Mononuclear cell (primary cell): ENCODE results near the gene OR5D18. TPM values are rescaled to one million over a fixed set of nuclear protein-coding genes. Genes with fewer than 3 reads are reported as not detected.
"Not testable (repeated sequence)": the region's sequence is repeated elsewhere in the genome, so short reads cannot be mapped to it uniquely, and the experiment has no call there.

Experiments used
- H3K27me3 ChIP-seq: 2 replicates; pipeline ENCODE4 v1.6.0; 2011; ENCODE audit warnings: low read length, control low read depth; ENCODE audit not compliant: insufficient read depth
- H3K4me1 ChIP-seq: 2 replicates; pipeline ENCODE4 v1.5.1; 2011; ENCODE audit warnings: mild to moderate bottlenecking, low read length, control low read depth; ENCODE audit not compliant: insufficient read depth
- H3K4me3 ChIP-seq: 2 replicates; pipeline ENCODE4 v1.5.1; 2011; ENCODE audit warnings: mild to moderate bottlenecking, low read length, moderate library complexity
- H3K9me3 ChIP-seq: 2 replicates; pipeline ENCODE4 v1.5.1; 2011; ENCODE audit warnings: low read depth, mild to moderate bottlenecking, control low read depth, low read length
- total RNA-seq: library from RNA; depleted of rRNA; stranded (reverse); fragments of >200 nt; gene quantifications from one replicate; pipeline ENCODE4 v1.2.3, GENCODE V29; 2012

OR5D18 gene
- total RNA-seq = not detected

- H3K27me3 ChIP-seq = no peaks in the 10 kb centered on the region
- H3K9me3 ChIP-seq = no peaks in the 10 kb centered on the region
- H3K4me3 ChIP-seq = no peak within 1 kb of the TSS
- no peaks in the 10 kb centered on the region for H3K4me1 ChIP-seq
Observed at GRCh38 chr11:55819330-55819729, at the start of gene OR5D18. Gene OR5D18, plus strand, starts transcription at chr11:55819630. Its CDS starts 0 bp downstream, at chr11:55819630.

- Histone ChIP-seq H3K27me3 (no peaks in the 10 kb centered on the region), H3K9me3 (no peaks in the 10 kb centered on the region), H3K4me1 (no peaks in the 10 kb centered on the region), H3K4me3 (no peak within 1 kb of the TSS)
Observed at GRCh38 chr11:55773138-55773537, 46.3 kb upstream of the OR5D18 start, which contains the start of gene OR5D13. Gene OR5D13, plus strand, starts transcription at chr11:55773438. Its CDS starts 0 bp downstream, at chr11:55773438.

GRCh38 chr11:55791606-55792005 lies 27.8 kb upstream of the OR5D18 start:
- Histone ChIP-seq H3K4me3 (no peak overlapping the region), H3K9me3 (no peaks in the 10 kb centered on the region), H3K27me3 (no peaks in the 10 kb centered on the region), H3K4me1 (no peaks in the 10 kb centered on the region)

- Histone ChIP-seq H3K27me3 (no peaks in the 10 kb centered on the region), H3K9me3 (no peaks in the 10 kb centered on the region), H3K4me3 (no peak overlapping the region), H3K4me1 (no peaks in the 10 kb centered on the region)
Observed at GRCh38 chr11:55793321-55793720, 26.1 kb upstream of the OR5D18 start.

GRCh38 chr11:55795256-55795655 lies 24.2 kb upstream of the OR5D18 start, which contains the start of gene OR5D14:
Gene OR5D14, plus strand, starts transcription at chr11:55795556. Its CDS starts 0 bp downstream, at chr11:55795556.
- peaks cover 6% of the 10 kb centered on the region for H3K9me3 ChIP-seq
- no peak within 1 kb of the TSS for H3K4me3 ChIP-seq
- H3K27me3 ChIP-seq = no peaks in the 10 kb centered on the region
- H3K4me1 ChIP-seq = no peaks in the 10 kb centered on the region

- H3K4me1 ChIP-seq = no peaks in the 10 kb centered on the region
Observed at GRCh38 chr11:55806248-55806647, 13.2 kb upstream of the OR5D18 start.

GRCh38 chr11:55811067-55811466 lies 8.4 kb upstream of the OR5D18 start, which contains the start of gene OR5L1:
Gene OR5L1, plus strand, starts transcription at chr11:55811367. Its CDS starts 100 bp downstream, at chr11:55811467.
- no peaks in the 10 kb centered on the region for H3K9me3 ChIP-seq
- no peaks in the 10 kb centered on the region for H3K4me1 ChIP-seq
- H3K4me3 ChIP-seq = no peak within 1 kb of the TSS
- no peaks in the 10 kb centered on the region for H3K27me3 ChIP-seq

More at GRCh38 chr11:55806248-55806647, 13.2 kb upstream of the OR5D18 start:
- Histone ChIP-seq H3K4me3 (no peak overlapping the region), H3K9me3 (no peaks in the 10 kb centered on the region), H3K27me3 (no peaks in the 10 kb centered on the region)

GRCh38 chr11:55826919-55827318 lies 7.5 kb downstream of the OR5D18 start, which contains the start of gene OR5L2:
Gene OR5L2, plus strand, starts transcription at chr11:55827219. Its CDS starts 0 bp downstream, at chr11:55827219.
- Histone ChIP-seq H3K9me3 (no peaks in the 10 kb centered on the region), H3K27me3 (no peaks in the 10 kb centered on the region), H3K4me3 (no peak within 1 kb of the TSS), H3K4me1 (no peaks in the 10 kb centered on the region)

- Histone ChIP-seq H3K4me1 (no peaks in the 10 kb centered on the region), H3K27me3 (no peaks in the 10 kb centered on the region), H3K9me3 (no peaks in the 10 kb centered on the region), H3K4me3 (no peak within 1 kb of the TSS)
Observed at GRCh38 chr11:55838452-55838851, 19.0 kb downstream of the OR5D18 start, which contains the start of gene OR5D16. Gene OR5D16, plus strand, starts transcription at chr11:55838752. Its CDS starts 0 bp downstream, at chr11:55838752.

GRCh38 chr11:55847453-55847852 lies 28.0 kb downstream of the OR5D18 start:
- Histone ChIP-seq H3K4me1 (no peaks in the 10 kb centered on the region), H3K9me3 (peaks cover 20% of the 10 kb centered on the region), H3K4me3 (no peak overlapping the region), H3K27me3 (no peaks in the 10 kb centered on the region)

- Histone ChIP-seq H3K4me3 (no peak overlapping the region), H3K9me3 (peaks cover 19% of the 10 kb centered on the region), H3K27me3 (no peaks in the 10 kb centered on the region), H3K4me1 (no peaks in the 10 kb centered on the region)
Observed at GRCh38 chr11:55849037-55849436, 29.6 kb downstream of the OR5D18 start.

GRCh38 chr11:55852141-55852540 lies 32.7 kb downstream of the OR5D18 start:
- H3K4me3 ChIP-seq = no peak overlapping the region
- H3K9me3 ChIP-seq = no peaks in the 10 kb centered on the region
- H3K27me3 ChIP-seq = no peaks in the 10 kb centered on the region
- H3K4me1 ChIP-seq = no peaks in the 10 kb centered on the region

GRCh38 chr11:55854704-55855103 lies 35.3 kb downstream of the OR5D18 start:
- no peaks in the 10 kb centered on the region for H3K4me1 ChIP-seq
- H3K4me3 ChIP-seq = no peak overlapping the region
- no peaks in the 10 kb centered on the region for H3K27me3 ChIP-seq
- no peaks in the 10 kb centered on the region for H3K9me3 ChIP-seq

GRCh38 chr11:55867354-55867753 lies 47.9 kb downstream of the OR5D18 start:
- not testable (repeated sequence) for H3K27me3 ChIP-seq, H3K4me3 ChIP-seq, H3K4me1 ChIP-seq, H3K9me3 ChIP-seq
